Tibial nerve (tissue), 3 donors: Measurements from ENCODE around the gene CASTOR1.

ENCODE experiments used
- POLR2A ChIP-seq, 2 donors: fragments of 450-650 bp; IDR thresholded peaks; one replicate each; pipeline ENCODE4 v1.6.1; 2017; ENCODE audit warnings: antibody characterized with exemption in 2 of 2, mild to moderate bottlenecking in 2 of 2, moderate library complexity in 2 of 2
- TF ChIP-seq, protein P1 (sequence below), 5 experiments: fragments of 200-600 bp in 3 of 5; fragments of 450-650 bp in 2 of 5; sonication (generic) in 3 of 5; IDR thresholded peaks; one replicate each; pipeline ENCODE4 v1.5.1; 2016 to 2019; ENCODE audit warnings: antibody characterized with exemption in 5 of 5, mild to moderate bottlenecking in 3 of 5, moderate library complexity in 2 of 5

DNA sequence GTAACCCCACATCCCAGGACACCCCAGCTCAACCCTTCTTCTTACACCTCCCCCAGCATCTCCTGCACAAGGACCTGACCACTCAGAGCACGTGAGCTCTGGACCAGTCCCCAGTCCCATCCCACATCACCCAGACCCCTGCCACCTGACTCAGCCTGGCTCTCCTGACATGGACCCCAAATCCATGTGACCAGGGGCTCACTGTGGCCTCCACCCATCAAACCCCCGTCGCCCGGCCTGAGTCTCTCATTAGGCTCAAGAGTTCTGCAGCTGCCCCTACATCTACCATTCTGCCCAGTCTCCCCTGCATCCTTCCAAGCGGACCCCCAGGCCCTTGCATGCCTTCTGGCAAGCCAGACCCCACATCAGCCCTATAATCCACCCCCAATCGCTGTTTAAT is 40.8 kb downstream of the CASTOR1 start:
- TF ChIP-seq, protein P1, sequence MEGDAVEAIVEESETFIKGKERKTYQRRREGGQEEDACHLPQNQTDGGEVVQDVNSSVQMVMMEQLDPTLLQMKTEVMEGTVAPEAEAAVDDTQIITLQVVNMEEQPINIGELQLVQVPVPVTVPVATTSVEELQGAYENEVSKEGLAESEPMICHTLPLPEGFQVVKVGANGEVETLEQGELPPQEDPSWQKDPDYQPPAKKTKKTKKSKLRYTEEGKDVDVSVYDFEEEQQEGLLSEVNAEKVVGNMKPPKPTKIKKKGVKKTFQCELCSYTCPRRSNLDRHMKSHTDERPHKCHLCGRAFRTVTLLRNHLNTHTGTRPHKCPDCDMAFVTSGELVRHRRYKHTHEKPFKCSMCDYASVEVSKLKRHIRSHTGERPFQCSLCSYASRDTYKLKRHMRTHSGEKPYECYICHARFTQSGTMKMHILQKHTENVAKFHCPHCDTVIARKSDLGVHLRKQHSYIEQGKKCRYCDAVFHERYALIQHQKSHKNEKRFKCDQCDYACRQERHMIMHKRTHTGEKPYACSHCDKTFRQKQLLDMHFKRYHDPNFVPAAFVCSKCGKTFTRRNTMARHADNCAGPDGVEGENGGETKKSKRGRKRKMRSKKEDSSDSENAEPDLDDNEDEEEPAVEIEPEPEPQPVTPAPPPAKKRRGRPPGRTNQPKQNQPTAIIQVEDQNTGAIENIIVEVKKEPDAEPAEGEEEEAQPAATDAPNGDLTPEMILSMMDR (IDR thresholded peaks at IDR 0.05): no peak
- no peak for TF ChIP-seq POLR2A (IDR thresholded peaks at IDR 0.05)
